Medulla oblongata (tissue), 1 donor: Measurements from ENCODE around the gene CTNS.

Experiments used
- DNase-seq: peaks from one replicate; pipeline ENCODE4 v3.0.0-alpha.2; 2015; ENCODE audit errors: extremely low spot score

Gene CTNS

GRCh38 chr17:3658784-3659449 lies 22.4 kb downstream of the CTNS start:
- no peak for DNase-seq

GRCh38 chr17:3659541-3660111 lies 23.1 kb downstream of the CTNS start:
- peak; percentile 54 for DNase-seq

- peak; percentile 63 for DNase-seq
Measured at GRCh38 chr17:3660311-3660891, 23.8 kb downstream of the CTNS start.

- DNase-seq: no peak
Measured at GRCh38 chr17:3663102-3664011, 26.8 kb downstream of the CTNS start.

GRCh38 chr17:3665834-3666233 lies 29.3 kb downstream of the CTNS start:
- DNase-seq: peak; percentile 82

DNA sequence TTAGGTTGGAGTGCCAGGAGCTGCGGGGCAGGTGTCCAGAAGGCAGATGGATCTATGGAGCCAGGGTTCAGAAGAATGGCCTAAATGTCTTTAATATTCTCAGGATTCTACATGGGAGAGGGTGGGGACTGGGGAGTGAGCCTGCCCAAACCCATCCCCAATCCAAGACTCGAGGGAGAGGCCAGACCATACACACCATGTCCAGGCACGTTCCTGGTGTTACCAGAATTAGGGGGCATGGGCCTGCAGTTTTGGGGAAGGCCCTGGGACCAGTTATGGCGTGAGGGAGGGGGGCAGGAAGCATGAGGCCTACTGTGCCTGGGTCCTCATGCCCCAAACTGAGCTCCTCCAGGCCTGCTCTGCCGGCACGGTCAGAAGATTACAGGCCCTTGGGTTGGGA lies 30.0 kb downstream of the CTNS start:
- no peak for DNase-seq

DNA sequence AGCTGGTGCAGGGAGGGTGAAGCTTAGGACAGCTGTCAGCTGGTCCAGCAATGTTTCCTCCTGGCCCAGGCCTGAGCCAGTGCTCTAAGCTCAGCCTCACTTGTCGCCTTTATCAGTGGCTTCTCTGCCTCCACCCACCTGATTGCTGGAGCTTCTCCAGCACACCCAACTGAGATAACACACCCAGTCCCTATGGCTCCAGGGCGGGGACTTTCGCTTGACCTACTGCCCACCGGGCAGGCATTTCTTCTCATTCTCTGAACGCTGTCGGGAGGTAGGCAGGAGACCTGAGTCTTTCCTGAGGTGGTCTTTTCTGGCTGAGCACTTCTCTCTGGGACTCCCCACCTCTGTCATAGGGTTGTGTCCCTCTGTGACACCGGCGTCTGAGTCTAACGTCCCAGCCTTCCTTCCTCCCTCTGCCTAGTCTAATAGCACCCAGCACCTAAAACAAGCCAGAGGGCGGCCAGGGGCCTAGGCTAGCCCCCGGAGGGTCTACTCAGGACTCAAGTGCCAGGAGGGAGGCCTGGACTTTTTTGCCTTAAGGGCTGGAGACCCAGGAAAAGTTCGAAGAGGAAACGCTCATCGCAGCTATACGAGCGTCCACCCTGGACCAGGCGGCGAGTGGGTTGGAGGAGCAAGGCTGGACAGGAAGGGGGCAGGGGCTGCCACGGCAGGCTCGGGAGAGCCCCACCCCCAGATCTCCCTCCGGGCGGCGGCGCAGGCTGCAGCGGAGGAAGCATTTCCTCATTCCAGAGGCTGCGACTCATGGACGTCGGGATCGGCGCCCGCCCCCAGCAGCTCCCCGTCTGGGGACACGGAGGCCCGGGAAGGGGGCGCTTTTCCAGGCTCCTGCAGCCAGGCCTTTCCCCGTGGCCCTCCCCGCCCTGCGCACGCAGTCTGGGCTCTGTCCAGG lies 31.1 kb downstream of the CTNS start:
- peak; percentile 38 for DNase-seq

DNA sequence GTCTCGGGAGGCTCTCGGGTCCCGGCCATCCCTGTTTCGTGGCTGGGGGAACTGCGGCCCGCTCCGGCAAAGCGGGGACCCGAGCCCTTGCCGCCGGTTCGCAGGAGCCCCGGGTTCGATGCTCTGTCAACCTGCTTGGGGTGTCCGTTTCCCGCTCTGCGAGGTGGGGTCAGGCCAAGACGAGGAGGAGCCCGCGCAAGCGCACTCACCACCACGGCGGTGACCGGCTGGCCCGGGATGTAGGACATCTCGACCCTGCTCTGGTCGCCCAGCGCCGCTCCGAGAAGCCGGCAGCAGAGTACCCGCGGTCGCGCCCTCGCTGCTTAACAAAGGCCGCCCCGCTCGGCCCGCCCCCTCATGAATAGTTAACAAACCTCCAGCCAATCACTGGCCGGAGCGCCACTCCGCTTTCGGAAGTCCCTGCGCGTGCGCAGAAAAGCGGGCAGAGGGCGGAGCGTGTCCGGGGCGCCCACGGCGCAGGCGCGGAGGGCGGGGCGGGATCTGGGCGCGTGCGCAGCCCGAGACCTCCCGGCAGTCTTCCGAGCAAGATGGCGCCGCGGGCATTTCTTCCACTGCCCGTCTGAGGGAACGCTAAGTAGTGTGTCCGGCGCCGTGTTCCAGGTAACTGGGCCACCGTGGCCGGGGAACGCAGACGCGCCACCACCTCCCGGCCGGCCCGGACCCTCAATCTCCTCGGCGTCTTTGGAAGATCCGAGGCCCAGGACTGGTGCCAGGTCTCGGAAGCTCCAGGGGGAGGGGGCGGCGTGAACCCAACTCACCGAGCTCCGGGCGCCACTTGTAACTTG lies 31.9 kb downstream of the CTNS start, which contains the start of the genes EMC6 and TAX1BP3:
TSS of gene EMC6 (plus strand) at position 534 of the 806 bp plus-strand sequence. CDS start 335 bp downstream, outside the sequence.
TSS of gene TAX1BP3 (minus strand) at position 300 of the 806 bp plus-strand sequence. CDS start at position 248, 52 bp downstream.
- DNase-seq: peak; percentile 99

- DNase-seq: no peak
Measured at GRCh38 chr17:3669085-3669347, 32.5 kb downstream of the CTNS start.

- DNase-seq: no peak
Measured at GRCh38 chr17:3669548-3669947, 33.0 kb downstream of the CTNS start.

- DNase-seq: no peak
Measured at GRCh38 chr17:3672571-3672970, 36.0 kb downstream of the CTNS start.

DNA sequence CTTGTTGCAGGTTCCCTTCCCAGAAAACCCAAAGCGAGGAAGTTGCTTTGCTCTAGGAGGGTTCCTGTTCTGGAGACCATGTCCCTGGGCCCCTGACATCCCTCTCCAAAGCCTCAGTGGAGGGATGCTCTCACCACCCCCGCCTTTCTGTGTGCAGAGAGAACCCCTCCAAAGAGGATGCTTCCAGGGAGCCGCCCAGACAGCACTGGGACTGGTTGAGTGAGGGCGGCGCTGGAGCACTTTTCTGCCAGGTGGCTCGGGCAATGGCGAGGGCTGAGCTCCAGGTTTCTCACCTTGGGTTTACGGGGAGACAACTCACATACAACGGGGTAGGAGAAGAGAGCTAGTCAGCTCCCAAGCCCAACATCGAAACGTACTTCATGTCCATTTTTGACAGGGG lies 39.3 kb downstream of the CTNS start:
- no peak for DNase-seq

DNA sequence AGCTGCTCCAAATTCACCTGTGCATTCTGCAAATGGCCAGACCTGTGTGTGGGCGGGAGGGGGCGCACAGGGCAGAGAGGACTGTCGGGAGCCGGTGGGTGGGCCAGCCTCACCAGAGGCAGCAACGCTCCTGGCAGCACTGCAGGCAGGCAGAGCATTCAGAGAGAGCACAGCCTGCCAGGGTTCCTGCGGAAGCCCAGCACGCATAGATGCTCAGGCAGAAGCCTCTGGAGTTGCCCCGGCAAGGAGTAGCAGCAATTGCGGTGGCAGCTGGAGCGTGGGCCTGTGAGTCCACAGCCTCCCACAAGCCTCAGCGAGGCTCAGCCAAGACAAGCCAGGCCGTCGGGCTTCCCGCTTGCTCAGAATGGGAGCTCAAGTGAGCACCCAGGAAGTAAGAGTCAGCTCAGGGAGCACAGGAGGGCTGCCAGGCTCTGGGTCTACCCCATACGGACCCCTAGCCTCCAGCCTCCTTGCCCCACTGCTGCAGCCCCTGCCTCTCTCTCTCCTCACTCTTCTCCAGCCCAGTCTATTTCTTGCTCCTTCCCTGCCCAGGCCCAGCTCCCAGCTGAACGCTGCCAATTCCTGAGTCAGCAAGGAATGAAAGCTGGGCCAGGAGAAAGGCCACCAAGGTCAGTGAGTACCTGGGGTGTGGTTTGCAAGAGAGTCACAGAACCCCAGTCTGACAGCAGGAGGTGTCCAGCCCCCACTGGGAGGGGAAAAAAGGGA lies 41.7 kb downstream of the CTNS start:
- DNase-seq: no peak

DNA sequence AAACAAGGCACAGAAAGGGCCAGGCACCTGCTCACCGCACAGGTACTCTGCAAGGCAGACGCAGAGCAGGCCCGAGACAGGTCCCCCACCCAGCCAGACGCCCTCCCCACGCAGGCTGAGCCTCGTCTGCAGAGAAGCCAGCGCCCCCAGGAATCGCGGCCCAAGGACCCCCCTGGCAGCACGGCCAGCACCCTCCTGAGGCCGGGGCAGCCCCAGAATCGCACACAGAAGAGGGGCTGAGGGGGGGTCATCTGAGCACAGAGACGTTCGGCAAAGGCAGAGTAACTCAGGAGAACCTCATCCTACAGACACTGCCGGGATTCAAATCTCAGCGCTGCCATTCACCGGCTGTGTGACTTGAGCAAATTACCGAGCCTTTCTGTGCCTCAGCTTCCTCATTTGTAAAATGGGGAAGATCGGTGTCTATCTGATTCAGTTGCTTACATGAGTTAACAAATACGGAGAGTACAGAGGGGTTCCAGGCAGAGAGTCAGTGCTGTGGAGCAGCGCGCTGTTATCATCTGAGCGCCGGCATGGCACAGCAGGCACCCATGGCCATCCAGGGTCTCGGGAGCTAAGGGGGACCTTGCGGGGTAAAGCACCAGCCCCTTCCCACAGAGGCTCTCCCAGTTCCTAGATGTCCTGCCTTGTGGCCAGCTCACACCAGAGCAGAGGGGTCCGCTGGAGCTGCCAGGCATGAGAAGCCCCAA lies 42.4 kb downstream of the CTNS start:
- no peak for DNase-seq

DNA sequence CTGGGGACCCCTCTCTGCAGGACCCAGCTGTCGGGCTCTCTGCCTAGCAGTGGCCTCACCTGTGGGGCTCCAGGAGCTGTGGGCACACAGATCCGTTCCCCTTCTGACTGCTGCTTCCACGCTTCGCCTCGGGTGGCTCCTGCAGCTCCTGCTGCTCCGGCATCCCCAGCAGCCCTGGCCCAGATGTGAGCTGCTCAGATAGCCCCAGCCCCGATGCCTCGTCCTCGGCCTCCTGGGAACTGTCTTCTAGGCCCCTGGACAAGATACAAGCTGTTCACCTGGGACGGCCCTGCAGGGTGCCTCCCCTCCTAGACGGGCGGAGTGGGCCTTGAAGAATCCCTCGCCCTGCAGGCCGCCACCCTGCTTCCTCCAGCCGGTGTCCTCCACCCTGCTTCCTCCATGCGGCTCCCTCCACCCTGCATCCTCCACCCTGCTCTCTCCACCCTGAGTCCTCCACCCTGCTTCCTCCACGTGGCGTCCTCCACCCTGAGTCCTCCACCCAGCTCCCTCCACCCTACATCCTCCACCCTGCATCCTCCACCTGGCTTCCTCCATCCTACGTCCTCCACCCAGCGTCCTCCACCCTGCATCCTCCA lies 43.1 kb downstream of the CTNS start:
- DNase-seq: no peak

DNA sequence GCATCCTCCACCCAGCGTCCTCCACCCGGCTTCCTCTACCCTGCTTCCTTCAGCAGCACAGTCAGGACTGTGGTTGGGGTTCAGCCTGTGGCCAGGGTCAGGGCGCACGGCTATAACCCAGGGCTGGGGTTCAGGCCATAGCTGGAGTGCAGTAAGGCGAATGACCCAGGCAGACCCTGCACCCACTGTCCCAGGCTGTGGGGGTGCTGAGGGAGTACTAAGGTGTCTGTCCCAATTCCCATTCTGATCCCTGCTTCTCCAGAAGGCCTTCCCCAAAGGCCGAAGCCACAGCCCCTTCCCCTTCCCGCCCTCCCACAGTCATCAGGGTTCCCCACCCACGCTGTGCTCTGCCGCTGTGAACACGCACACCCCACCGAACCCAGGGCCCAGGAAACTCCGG lies 44.5 kb downstream of the CTNS start:
- no peak for DNase-seq

GRCh38 chr17:3681565-3681964 lies 45.0 kb downstream of the CTNS start:
- no peak for DNase-seq

GRCh38 chr17:3682033-3682432 lies 45.5 kb downstream of the CTNS start:
- no peak for DNase-seq

GRCh38 chr17:3683054-3683511 lies 46.5 kb downstream of the CTNS start:
- no peak for DNase-seq
